NB4 (cell line): ENCODE measurements around the gene SEMA6B.
A peak's percentile ranks its signal among the peaks of the same experiment; 100 is the strongest.

Source experiments
- POLR2A ChIP-seq: IDR thresholded peaks from 2 replicates; pipeline ENCODE4 v1.6.1; 2011; ENCODE audit warnings: mild to moderate bottlenecking; ENCODE audit not compliant: insufficient read length; ENCODE audit errors: extremely low read depth
- TF ChIP-seq, protein P1 (sequence below): IDR thresholded peaks from one replicate; pipeline ENCODE4 v1.5.1; 2012; ENCODE audit warnings: low read depth, low read length

DNA sequence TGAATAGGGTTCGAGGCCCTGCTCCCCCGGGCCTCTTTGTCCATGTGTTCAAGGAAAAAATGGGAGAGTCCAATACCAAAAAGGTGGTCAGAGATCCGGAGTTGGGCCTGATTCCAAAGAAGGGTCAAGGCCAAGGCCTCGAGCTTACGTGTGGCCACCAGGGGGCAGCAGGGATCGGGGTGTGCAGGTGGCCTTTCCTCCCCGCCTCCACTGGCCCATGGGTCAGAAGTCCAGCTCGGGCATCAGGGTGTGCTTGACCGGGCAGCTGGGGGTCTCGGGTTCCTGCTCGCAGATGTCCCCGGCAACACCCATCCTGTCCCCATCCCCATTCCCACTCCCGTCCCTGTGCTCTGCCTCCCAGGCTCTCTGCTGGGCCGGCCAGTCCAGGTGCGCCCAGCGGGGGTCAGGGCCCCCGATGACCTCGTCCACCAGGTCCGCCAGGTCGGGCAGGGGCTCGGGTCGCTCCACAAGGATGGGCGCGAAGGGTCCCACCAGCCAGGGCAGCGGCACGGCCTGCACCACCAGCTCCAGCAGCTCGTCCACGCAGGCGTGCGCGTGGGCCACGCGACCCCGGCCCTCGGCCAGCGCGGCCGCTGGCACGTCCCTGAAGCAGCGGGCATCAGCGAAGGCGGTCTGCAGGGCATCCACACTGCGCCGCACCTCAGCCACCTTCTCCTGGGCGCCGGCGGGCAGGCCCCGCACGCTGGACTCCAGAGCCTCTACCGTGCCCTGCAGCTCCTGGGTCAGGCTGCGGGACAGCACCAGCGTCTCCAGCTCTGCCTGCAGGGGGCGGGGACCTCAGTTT is 36.0 kb downstream of the SEMA6B start:
- TF ChIP-seq, protein P1, sequence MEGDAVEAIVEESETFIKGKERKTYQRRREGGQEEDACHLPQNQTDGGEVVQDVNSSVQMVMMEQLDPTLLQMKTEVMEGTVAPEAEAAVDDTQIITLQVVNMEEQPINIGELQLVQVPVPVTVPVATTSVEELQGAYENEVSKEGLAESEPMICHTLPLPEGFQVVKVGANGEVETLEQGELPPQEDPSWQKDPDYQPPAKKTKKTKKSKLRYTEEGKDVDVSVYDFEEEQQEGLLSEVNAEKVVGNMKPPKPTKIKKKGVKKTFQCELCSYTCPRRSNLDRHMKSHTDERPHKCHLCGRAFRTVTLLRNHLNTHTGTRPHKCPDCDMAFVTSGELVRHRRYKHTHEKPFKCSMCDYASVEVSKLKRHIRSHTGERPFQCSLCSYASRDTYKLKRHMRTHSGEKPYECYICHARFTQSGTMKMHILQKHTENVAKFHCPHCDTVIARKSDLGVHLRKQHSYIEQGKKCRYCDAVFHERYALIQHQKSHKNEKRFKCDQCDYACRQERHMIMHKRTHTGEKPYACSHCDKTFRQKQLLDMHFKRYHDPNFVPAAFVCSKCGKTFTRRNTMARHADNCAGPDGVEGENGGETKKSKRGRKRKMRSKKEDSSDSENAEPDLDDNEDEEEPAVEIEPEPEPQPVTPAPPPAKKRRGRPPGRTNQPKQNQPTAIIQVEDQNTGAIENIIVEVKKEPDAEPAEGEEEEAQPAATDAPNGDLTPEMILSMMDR: peak; percentile 58
- no peak for TF ChIP-seq POLR2A
